NT2/D1 (cell line): ENCODE data around the gene CACNA2D3.

ENCODE experiments used
- YY1 ChIP-seq: IDR thresholded peaks from 2 replicates; pipeline ENCODE4 v1.6.1; 2011; ENCODE audit not compliant: insufficient read length, insufficient read depth
- ZNF274 ChIP-seq: IDR thresholded peaks from 2 replicates; pipeline ENCODE4 v1.6.1; 2011; ENCODE audit warnings: mild to moderate bottlenecking, low read depth, low read length

DNA sequence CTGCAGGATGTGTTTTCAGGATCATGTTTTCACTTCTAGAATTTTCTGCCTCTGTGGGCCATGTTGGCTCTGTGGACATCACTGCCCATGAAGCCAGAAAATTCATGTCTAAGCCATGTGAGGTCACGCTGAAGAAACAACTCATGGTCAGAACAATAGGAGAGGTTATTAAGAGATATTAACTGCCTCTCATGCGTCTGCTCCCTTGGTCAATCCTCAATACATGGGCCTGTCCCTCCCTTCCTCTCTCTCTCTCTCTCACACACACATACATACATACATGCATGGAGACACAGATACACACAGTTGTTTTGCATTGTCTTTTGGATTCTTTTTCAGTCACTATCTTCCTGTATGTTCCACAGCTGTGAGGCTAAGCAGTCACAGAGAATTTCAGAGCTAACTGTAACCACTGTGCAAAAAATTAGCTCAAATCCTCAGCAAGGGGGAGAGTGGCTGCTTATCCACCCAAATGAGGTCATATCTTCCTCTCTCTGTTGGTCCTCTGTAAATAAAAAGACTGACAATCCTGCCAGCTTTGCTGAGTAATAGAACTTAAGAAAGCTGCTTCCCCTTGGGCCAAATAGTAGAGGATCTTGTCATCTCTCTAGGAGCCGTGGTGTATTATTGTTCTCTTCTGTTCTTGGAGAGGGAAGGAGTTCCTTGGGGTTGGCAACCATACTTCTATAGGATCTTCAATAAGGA, 759.9 kb downstream of the CACNA2D3 start:
- TF ChIP-seq YY1 (no peak), ZNF274 (no peak)
